GM21825 (cell line): ENCODE data around the gene ATP8A1.
"Not testable (repeated sequence)": the region's sequence is repeated elsewhere in the genome, so short reads cannot be mapped to it uniquely, and the experiment has no call there.

Source experiments
- ATAC-seq: cut with Tn5 transposase; IDR thresholded peaks from one replicate; pipeline ENCODE4 v1.9.1; 2021; ENCODE audit warnings: mild to moderate bottlenecking, moderate library complexity; ENCODE audit not compliant: unreplicated experiment

Gene ATP8A1

DNA sequence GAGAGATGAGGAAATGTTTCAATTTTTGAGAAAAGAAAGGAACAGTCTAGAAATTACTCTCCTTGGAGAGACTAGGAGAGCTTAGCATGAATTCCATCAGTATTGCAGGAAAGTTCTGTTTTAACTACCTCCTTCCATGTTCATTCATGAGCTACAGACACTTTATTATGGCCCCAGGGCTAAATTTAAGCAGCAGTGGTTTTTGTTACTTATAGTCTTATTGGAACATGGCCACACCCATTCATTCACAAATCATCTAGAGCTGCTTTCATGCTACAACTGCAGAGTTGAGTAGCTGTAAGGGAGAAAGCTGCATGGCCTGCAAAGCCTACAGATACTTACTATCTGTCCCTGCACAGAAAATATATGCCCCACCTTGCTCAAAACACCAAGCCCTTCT, 178.0 kb downstream of the ATP8A1 start:
- ATAC-seq: no peak

DNA sequence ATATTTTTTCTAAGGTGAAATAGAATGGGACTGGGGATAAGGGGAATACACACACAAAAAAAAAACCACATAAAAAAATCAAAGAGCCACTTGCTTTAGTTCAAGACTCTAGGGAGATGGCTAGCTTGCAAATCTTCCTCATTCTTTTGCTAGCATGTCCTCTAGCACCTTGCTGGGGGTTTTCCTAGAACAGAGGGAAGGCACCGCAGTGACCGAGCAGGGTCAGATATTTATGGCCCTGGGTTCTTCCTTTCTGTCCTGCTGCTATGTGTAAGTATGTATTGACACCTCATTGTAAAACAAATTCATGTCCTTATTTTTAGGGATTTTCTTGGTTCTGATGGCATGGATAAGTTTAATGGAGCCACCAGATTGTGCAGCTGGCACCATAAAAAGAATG, 178.4 kb downstream of the ATP8A1 start:
- ATAC-seq: no peak

- ATAC-seq: no peak
Observed at GRCh38 chr4:42474406-42474805, 182.5 kb downstream of the ATP8A1 start.

GRCh38 chr4:42473071-42473684, 183.7 kb downstream of the ATP8A1 start:
- no peak for ATAC-seq

DNA sequence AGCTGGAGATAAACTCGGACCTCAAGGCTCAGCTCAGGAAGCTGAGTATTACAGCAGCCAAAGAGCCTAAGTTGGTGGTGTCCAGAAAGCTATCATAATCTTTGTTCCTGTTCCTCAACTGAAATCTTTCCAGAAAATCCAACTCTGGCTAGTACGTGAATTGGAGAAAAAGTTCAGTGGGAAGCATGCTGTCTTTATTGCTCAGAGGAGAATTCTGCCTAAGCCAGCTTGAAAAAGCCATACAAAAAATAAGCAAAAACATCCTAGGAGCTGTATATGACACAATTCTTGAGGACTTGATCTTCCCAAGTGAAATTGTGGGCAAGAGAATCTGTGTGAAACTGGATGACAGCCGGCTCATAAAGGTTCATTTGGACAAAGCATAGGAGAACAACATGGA, 185.0 kb downstream of the ATP8A1 start:
- no peak for ATAC-seq

DNA sequence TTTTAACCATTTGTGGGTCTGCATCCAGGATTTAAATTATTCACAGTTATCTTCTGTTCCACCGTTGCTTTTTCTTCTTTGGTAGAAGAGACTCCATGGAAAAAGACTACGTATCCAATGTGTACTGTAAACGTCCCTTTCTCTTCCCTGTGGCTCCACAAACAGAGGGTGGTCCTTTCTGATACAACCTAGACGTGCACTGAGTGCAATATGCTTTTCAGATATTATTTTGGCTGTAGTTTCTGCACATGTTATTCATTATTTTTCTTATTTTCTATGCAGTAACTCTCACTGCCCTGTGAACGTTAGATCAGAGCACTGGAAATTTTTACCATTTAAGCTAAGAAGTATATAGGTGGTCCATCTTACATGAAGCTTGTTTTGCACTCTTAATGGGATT, 186.9 kb downstream of the ATP8A1 start:
- ATAC-seq: no peak

GRCh38 chr4:42467777-42468176, 189.1 kb downstream of the ATP8A1 start:
- ATAC-seq: not testable (repeated sequence)

DNA sequence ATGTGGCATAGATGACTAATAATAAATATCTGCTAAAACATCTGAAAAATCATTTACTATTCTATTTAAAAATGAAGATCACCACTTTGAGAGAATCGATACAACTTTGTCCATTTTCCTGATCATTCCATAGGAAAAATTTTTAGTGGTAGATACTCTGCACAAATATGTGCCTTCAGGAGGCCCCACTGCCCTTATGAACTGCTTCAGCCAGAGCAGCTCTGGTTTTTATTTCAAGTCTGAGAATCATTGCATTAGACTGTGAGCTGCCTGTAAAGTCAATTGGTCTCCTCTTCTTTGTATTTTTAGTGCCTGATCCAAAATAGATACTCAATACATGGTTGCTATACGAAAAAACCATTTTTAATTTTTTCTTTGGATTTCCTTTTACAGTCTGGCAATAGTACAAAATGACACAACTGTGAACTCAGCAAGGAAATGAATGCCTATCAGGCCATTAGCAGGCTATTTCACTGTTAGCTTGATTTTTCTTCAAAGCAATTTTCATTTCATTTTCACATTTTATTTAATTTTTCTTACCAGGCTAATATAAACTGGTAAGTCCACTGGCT, 190.5 kb downstream of the ATP8A1 start:
- ATAC-seq: no peak

DNA sequence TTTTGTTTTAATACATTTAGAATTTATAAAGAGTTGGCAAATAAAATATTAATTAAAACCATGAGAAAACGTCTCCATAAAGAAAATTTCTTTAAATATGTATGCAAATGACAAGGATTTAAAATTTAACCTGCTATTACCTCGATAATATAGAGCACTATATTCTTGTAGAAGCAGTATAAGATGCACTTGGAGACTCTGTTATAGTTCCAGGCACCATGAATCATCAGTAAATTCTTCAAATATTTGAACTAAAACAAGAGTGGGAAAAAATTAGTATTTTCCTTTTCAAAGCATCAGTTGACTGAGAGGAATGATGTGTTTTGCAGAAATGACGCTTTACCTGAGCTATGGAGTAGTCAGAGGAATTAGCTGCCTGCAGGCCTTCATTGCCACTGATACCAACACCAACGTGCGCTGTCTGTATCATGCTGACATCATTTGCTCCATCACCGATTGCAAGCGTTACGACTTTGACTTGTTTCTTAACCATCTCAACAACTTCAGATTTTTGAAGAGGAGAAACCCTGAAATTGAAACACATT, 192.3 kb downstream of the ATP8A1 start:
- no peak for ATAC-seq

- ATAC-seq: not testable (repeated sequence)
Observed at GRCh38 chr4:42461216-42461615, 195.7 kb downstream of the ATP8A1 start.

- peak; percentile 98 for ATAC-seq
Observed at GRCh38 chr4:42460043-42460442, 196.9 kb downstream of the ATP8A1 start.

- ATAC-seq: no peak
Observed at GRCh38 chr4:42458657-42459056, 198.2 kb downstream of the ATP8A1 start.

- no peak for ATAC-seq
Observed at GRCh38 chr4:42454755-42455420, 202.0 kb downstream of the ATP8A1 start.

DNA sequence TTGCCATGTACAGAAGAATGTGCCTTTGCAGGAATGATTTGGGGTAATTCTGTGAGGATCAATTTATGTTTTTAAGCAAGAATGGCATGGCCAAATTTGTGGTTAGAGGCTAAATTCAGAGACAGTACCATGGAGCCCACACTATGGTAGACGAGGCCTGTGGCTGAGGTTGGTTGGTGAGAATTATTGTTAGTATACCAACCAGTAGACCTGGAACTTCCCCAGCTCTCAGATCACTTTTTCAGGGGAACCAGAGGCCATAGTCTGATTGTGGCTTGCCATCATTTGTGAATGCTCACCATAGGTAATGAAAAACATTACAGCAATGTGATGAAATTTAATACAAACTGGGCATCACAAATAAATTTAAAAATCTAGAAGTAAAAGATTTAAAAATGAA, 203.3 kb downstream of the ATP8A1 start:
- ATAC-seq: peak; percentile 71

DNA sequence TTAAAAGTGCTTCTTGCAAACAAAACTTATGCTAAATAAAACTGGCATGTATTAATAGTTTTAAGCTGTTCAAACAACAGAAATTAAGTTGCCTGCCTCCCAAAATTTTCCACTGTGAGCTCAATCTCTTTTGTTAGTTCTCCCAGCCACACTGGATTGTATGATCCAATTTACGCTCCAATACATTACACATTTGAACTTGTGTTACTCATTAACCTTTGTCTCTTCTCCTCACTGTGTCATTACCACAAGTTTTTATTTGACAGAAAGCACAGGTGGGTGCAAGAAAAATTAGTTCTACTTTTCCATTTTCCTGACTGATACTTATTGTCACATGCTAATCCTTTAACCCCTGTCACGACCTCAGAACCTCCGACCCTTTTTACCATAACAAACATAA, 204.1 kb downstream of the ATP8A1 start:
- no peak for ATAC-seq

DNA sequence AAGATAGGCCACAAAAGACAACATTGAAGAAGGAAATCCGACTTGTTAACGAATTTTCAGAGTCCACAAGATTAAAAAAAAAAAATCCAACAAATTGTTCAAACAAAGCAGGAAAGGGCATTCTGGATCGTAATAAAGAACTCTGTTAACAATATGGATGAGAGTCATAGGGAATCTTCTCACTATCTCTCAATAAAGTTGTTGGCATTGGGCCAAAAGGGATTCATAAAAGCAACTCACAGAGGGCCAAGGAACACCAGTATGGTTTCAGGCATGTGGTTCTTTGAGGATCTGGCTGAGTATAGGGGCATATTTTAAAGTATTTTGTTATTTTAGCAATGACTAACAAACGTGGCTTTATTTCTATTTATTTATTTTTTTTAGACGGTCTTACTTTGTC, 210.1 kb downstream of the ATP8A1 start:
- no peak for ATAC-seq

- ATAC-seq: no peak
Observed at GRCh38 chr4:42445038-42445437, 211.9 kb downstream of the ATP8A1 start.

DNA sequence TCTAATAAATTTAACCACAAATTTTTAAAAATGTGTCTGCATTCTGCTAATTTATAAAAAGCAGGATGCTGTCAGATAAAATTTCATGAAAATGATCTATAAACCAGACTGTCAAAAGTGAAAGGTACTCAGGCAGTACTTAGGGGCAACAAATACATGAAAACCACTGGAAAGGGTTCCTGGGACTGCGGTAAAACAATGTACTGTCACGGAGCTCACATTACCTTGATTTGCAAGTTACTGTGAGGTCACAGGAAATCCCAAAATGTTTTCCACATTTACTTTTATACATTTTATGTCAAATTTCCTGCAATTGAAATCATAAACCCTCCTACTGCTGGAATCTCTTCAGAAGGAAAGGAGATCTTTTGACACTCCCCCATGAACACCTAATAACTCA, 214.3 kb downstream of the ATP8A1 start:
- ATAC-seq: no peak

DNA sequence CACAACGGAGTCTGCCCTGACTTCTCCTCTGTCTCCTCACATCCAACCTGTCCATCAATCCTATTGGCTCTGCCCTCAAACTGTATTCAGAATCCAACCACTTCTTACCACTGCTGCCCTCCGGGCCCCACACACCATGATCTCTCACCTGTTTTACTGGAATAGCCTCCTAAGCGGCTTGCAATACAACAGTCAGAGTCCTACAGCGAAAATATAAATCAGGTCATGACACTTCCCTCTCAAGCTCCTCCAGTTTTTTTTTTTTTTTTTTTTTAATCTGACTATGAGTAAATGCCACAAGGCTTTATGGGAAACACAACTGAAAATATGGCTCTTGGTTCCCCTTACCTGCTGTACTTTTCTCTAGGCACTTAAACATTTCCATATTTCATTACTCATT, 216.8 kb downstream of the ATP8A1 start:
- ATAC-seq: no peak

GRCh38 chr4:42436928-42437565, 219.9 kb downstream of the ATP8A1 start:
- no peak for ATAC-seq

GRCh38 chr4:42428036-42428435, 228.9 kb downstream of the ATP8A1 start:
- no peak for ATAC-seq
